CD8-positive, alpha-beta memory T cell (primary cell): ENCODE results near the gene NTN3. TPM values are rescaled to one million over a fixed set of nuclear protein-coding genes. Genes with fewer than 3 reads are reported as not detected.

Experiments
- CTCF ChIA-PET: fragments of 350-600 bp; sonication (Branson Sonifier 250); formaldehyde crosslinking; loops from one replicate; lab custom pipeline; 2021; ENCODE audit warnings: antibody characterized with exemption; lab: Charles Lee
- POLR2A ChIA-PET: fragments of 350-600 bp; sonication (Branson Sonifier 250); formaldehyde crosslinking; loops from one replicate; lab custom pipeline; 2021; ENCODE audit warnings: antibody characterized with exemption; lab: Charles Lee
- DNase-seq, 5 donors: peaks; one replicate each; pipeline versions ENCODE4 v3.0.0 to v3.0.0-alpha.2; 2020 to 2022; ENCODE audit warnings: mixed read lengths in 1 of 5
- H3K27ac ChIP-seq: one replicate; pipeline ENCODE4 v1.7.0; 2013; ENCODE audit warnings: low read depth, mild to moderate bottlenecking, low read length, moderate library complexity
- H3K27me3 ChIP-seq: 2 replicates; pipeline ENCODE4 v1.7.0; 2013; ENCODE audit warnings: low read length, mild to moderate bottlenecking; ENCODE audit not compliant: insufficient read depth, poor library complexity, severe bottlenecking
- H3K36me3 ChIP-seq: 2 replicates; pipeline ENCODE4 v1.7.0; 2013; ENCODE audit warnings: mild to moderate bottlenecking, low read length, moderate library complexity; ENCODE audit not compliant: insufficient read depth
- H3K4me1 ChIP-seq: 2 replicates; pipeline ENCODE4 v1.7.0; 2013; ENCODE audit warnings: mild to moderate bottlenecking, low read length, moderate library complexity; ENCODE audit not compliant: insufficient read depth
- H3K4me3 ChIP-seq: 2 replicates; pipeline ENCODE4 v1.7.0; 2013; ENCODE audit warnings: mild to moderate bottlenecking, low read length
- H3K9me3 ChIP-seq: 2 replicates; pipeline ENCODE4 v1.7.0; 2013; ENCODE audit warnings: mild to moderate bottlenecking, low read length
- H3K27ac Mint-ChIP-seq, 8 donors: one replicate each; pipeline ENCODE4 v1.8.0; 2020 to 2021; ENCODE audit warnings: mixed read lengths in 8 of 8, mild to moderate bottlenecking in 6 of 8, inconsistent platforms in 3 of 8, moderate library complexity in 3 of 8
- H3K27me3 Mint-ChIP-seq, 2 donors: one replicate each; pipeline ENCODE4 v1.8.0; 2020 to 2021; ENCODE audit warnings: mixed read lengths in 2 of 2, mild to moderate bottlenecking in 1 of 2, moderate library complexity in 1 of 2
- H3K36me3 Mint-ChIP-seq, 3 donors: one replicate each; pipeline ENCODE4 v1.8.0; 2020 to 2021; ENCODE audit warnings: mixed read lengths in 3 of 3, inconsistent platforms in 1 of 3, mild to moderate bottlenecking in 1 of 3
- H3K4me1 Mint-ChIP-seq, 3 donors: one replicate each; pipeline ENCODE4 v1.8.0; 2020 to 2021; ENCODE audit warnings: mixed read lengths in 3 of 3, inconsistent platforms in 1 of 3, mild to moderate bottlenecking in 1 of 3
- H3K4me3 Mint-ChIP-seq, 7 donors: one replicate each; pipeline ENCODE4 v1.8.0; 2020 to 2021; ENCODE audit warnings: mixed read lengths in 7 of 7, mild to moderate bottlenecking in 6 of 7, moderate library complexity in 4 of 7, inconsistent platforms in 2 of 7
- H3K9me3 Mint-ChIP-seq, 5 donors: one replicate each; pipeline ENCODE4 v1.8.0; 2020 to 2022; ENCODE audit warnings: mixed read lengths in 5 of 5, mild to moderate bottlenecking in 3 of 5, moderate library complexity in 2 of 5, inconsistent platforms in 1 of 5
- polyA plus RNA-seq: library from polyadenylated mRNA; unstranded; fragments of 300-500 nt; fragmentation: Illumina TruSeq; gene quantifications from one replicate; pipeline ENCODE4 v1.2.3, GENCODE V29; 2021
- total RNA-seq, 2 experiments: library from RNA; stranded (reverse); gene quantifications; one replicate each; pipeline ENCODE4 v1.2.3, GENCODE V29; 2021

NTN3 gene
- total and polyA plus RNA-seq, 3 experiments from 2014 or later, result not detected

GRCh38 chr16:2480948-2481347, 9.9 kb downstream of the NTN3 start:
- Mint-ChIP-seq H3K4me1 (peaks cover 17 to 24% (median 18%) of the 10 kb centered on the region in 3 donors), H3K4me3 (peak overlapping the region in 1 of 7 donors; percentile 22), H3K9me3 (no peaks in the 10 kb centered on the region), H3K27ac (no peak overlapping the region), H3K36me3 (peaks cover 0 to 2% (median 0%) of the 10 kb centered on the region in 3 donors), H3K27me3 (no peaks in the 10 kb centered on the region)
- no peaks in the 10 kb centered on the region for H3K27me3 ChIP-seq
- no peaks in the 10 kb centered on the region for H3K9me3 ChIP-seq
- ChIA-PET POLR2A (no interaction called here), CTCF (no interaction called here)
- peaks cover 4% of the 10 kb centered on the region for H3K4me1 ChIP-seq
- H3K27ac ChIP-seq, result no peak overlapping the region
- H3K36me3 ChIP-seq, result no peaks in the 10 kb centered on the region
- no peak overlapping the region for H3K4me3 ChIP-seq
- DNase-seq, result no peak

- no peak for DNase-seq
- ChIA-PET POLR2A (no interaction called here), CTCF (no interaction called here)
- no peaks in the 10 kb centered on the region for H3K27me3 Mint-ChIP-seq
- no peaks in the 10 kb centered on the region for H3K9me3 Mint-ChIP-seq
- no peak overlapping the region for H3K4me3 Mint-ChIP-seq
- no peaks in the 10 kb centered on the region for H3K36me3 ChIP-seq
- H3K4me1 Mint-ChIP-seq, result peaks cover 11 to 23% (median 13%) of the 10 kb centered on the region in 3 donors
- no peaks in the 10 kb centered on the region for H3K9me3 ChIP-seq
- no peak overlapping the region for H3K27ac Mint-ChIP-seq
- no peaks in the 10 kb centered on the region for H3K27me3 ChIP-seq
- peaks cover 0 to 2% (median 0%) of the 10 kb centered on the region in 3 donors for H3K36me3 Mint-ChIP-seq
- peaks cover 4% of the 10 kb centered on the region for H3K4me1 ChIP-seq
- no peak overlapping the region for H3K27ac ChIP-seq
- no peak overlapping the region for H3K4me3 ChIP-seq
These were observed 10.6 kb downstream of the NTN3 start for GRCh38 chr16:2481676-2482075.

DNA sequence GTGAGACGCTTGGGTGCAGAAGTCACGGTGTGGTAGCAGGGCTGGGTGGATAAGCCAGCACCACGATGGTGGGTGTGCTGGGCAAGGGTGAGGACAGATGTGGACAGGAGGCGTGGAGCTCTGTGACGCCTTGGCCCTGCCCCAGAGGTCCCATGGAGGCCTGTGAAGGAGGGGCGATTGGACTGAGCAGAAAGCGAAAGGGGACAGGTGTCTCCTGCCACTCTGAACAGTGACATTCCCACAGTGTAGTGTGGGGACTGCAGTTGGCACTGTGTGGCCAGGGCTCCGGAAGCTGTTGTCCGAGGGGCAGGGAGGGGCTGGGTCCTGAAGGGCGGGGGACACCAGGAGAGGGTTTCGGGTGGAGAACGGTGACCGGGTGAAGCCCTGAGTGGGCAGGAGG, 11.2 kb downstream of the NTN3 start:
- peaks cover 0 to 2% (median 0%) of the 10 kb centered on the region in 3 donors for H3K36me3 Mint-ChIP-seq
- H3K4me3 Mint-ChIP-seq, result no peak overlapping the region
- no peaks in the 10 kb centered on the region for H3K27me3 Mint-ChIP-seq
- Histone ChIP-seq H3K4me3 (no peak overlapping the region), H3K27me3 (no peaks in the 10 kb centered on the region), H3K9me3 (no peaks in the 10 kb centered on the region), H3K27ac (no peak overlapping the region), H3K36me3 (no peaks in the 10 kb centered on the region), H3K4me1 (peaks cover 10% of the 10 kb centered on the region)
- ChIA-PET POLR2A (no interaction called here), CTCF (interaction anchor here (1.6 kb wide), 1 partner anchor 19 kb away, joined by 3 read pairs; no protein-coding TSS in a partner anchor)
- H3K4me1 Mint-ChIP-seq, result peaks cover 13 to 24% (median 16%) of the 10 kb centered on the region in 3 donors
- DNase-seq, result no peak
- H3K27ac Mint-ChIP-seq, result peak overlapping the region in 1 of 8 donors; percentile 60
- no peaks in the 10 kb centered on the region for H3K9me3 Mint-ChIP-seq

- POLR2A ChIA-PET, result no interaction called here
- CTCF ChIA-PET, result interaction anchor here (1.6 kb wide), 1 partner anchor 18 kb away, joined by 3 read pairs; no protein-coding TSS in a partner anchor
- H3K27ac Mint-ChIP-seq, result peak overlapping the region in 5 of 8 donors; percentile 4 to 61 (median 60)
These were observed 11.8 kb downstream of the NTN3 start for GRCh38 chr16:2482708-2483534.

DNA sequence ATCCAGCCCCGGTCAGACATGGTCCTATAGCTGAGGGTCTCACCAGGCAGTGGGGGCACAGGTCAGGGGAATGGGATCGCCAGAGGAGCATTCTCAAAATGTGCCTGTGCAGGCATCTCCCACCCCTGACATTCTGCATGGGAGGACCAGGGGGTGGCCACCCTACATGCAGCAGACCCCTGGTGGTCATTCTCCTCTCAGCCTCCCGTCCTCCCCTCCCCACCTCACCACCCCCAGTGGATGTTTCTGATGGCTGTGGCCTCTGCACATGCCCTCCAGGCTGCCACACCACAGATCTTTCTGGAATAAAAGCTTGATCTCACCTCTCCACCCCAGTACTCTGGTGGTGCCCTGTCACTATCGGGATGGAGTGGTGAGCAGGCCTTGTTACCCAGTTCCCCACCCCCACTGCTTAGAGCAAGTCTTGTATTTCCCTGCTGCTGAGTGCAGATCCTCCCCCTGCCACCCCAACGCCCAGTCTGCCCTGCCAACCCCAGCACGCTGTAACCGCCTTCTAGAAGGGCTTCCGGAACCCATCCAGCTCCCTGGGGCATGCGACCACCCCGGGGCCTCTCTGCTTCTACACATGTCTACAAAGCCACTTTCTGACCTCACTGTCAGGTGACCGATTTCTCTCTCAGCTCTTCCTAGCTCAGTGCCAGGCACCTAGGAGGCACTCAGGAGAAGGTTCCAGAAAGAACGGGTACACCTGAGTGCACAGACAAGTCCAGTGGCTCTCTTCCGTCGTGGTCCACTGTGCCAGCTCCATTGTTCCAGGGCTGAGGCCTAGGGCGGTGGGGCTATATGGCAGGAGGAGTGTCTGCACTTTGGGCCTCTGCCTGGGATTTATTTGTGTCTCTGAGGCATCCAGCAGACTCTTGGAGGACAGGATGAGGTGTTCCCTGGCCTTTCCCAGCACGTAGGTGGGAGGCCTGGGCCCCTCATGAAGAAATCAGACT, 13.1 kb downstream of the NTN3 start:
- no peak overlapping the region for H3K4me3 ChIP-seq
- POLR2A ChIA-PET, result no interaction called here

More at GRCh38 chr16:2482708-2483534, 11.8 kb downstream of the NTN3 start:
- Histone ChIP-seq H3K4me3 (no peak overlapping the region), H3K36me3 (no peaks in the 10 kb centered on the region), H3K4me1 (peaks cover 14% of the 10 kb centered on the region), H3K27me3 (no peaks in the 10 kb centered on the region), H3K9me3 (no peaks in the 10 kb centered on the region), H3K27ac (no peak overlapping the region)
- peaks cover 13 to 28% (median 16%) of the 10 kb centered on the region in 3 donors for H3K4me1 Mint-ChIP-seq
- no peaks in the 10 kb centered on the region for H3K9me3 Mint-ChIP-seq
- DNase-seq, result no peak
- peak overlapping the region in 1 of 7 donors; percentile 29 for H3K4me3 Mint-ChIP-seq
- peaks cover 0 to 2% (median 0%) of the 10 kb centered on the region in 3 donors for H3K36me3 Mint-ChIP-seq
- H3K27me3 Mint-ChIP-seq, result no peaks in the 10 kb centered on the region

DNA sequence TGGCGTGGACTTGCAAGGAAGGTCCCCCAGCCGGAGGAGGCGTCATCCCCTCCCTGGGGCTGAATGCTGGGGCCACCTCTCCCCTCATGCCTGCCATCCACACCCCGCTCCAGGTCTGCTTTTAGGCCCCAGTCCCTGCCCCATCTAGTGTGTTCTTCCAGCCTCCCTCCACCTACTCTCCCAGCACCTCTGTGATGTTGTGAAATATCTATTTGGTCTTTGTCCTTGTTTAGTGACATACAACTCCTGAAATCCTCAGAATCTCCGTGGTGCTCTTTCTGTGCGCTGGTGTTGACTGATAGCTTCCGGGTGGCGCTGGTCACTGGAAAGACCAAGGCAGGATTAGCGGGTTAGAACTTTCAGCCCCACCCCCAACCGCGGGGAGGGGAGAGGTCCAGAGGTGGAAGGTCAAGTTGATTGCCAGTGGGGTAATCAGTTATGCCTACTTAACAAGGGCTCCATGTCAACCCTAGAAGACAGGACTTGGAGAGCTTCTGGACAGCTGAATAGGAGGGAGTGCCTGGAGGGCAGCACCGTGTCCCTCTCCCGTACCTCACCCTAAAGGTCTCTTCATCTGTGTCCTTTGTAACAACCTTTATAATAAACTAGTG, 13.9 kb downstream of the NTN3 start:
- POLR2A ChIA-PET, result no interaction called here
- H3K36me3 ChIP-seq, result no peaks in the 10 kb centered on the region
- no peaks in the 10 kb centered on the region for H3K9me3 ChIP-seq
- Mint-ChIP-seq H3K27ac (peak overlapping the region in 5 of 8 donors; percentile 0 to 74 (median 40)), H3K4me1 (peaks cover 13 to 28% (median 16%) of the 10 kb centered on the region in 3 donors), H3K4me3 (peak overlapping the region in 2 of 7 donors; percentile 28 to 80), H3K27me3 (no peaks in the 10 kb centered on the region), H3K9me3 (no peaks in the 10 kb centered on the region), H3K36me3 (peaks cover 0 to 2% (median 0%) of the 10 kb centered on the region in 3 donors)
- DNase-seq, result no peak
- H3K27ac ChIP-seq, result peak overlapping the region; percentile 24
- peaks cover 14% of the 10 kb centered on the region for H3K4me1 ChIP-seq
- CTCF ChIA-PET, result no interaction called here
- no peaks in the 10 kb centered on the region for H3K27me3 ChIP-seq
- no peak overlapping the region for H3K4me3 ChIP-seq

More for the DNA sequence above, 13.1 kb downstream of the NTN3 start:
- CTCF ChIA-PET, result no interaction called here
- no peaks in the 10 kb centered on the region for H3K9me3 ChIP-seq
- H3K4me1 ChIP-seq, result peaks cover 14% of the 10 kb centered on the region
- H3K27me3 Mint-ChIP-seq, result no peaks in the 10 kb centered on the region
- H3K4me3 Mint-ChIP-seq, result no peak overlapping the region
- H3K27ac Mint-ChIP-seq, result peak overlapping the region in 2 of 8 donors; percentile 44 to 55
- H3K36me3 ChIP-seq, result no peaks in the 10 kb centered on the region
- H3K27ac ChIP-seq, result peak overlapping the region; percentile 24
- DNase-seq, result no peak
- H3K9me3 Mint-ChIP-seq, result no peaks in the 10 kb centered on the region
- peaks cover 0 to 2% (median 0%) of the 10 kb centered on the region in 3 donors for H3K36me3 Mint-ChIP-seq
- peaks cover 13 to 28% (median 16%) of the 10 kb centered on the region in 3 donors for H3K4me1 Mint-ChIP-seq
- no peaks in the 10 kb centered on the region for H3K27me3 ChIP-seq

GRCh38 chr16:2485811-2486507, 14.9 kb downstream of the NTN3 start:
- POLR2A ChIA-PET, result no interaction called here

More at GRCh38 chr16:2485811-2486507, 14.9 kb downstream of the NTN3 start:
- Histone ChIP-seq H3K4me3 (no peak overlapping the region), H3K4me1 (peaks cover 14% of the 10 kb centered on the region), H3K9me3 (no peaks in the 10 kb centered on the region), H3K27ac (no peak overlapping the region), H3K27me3 (no peaks in the 10 kb centered on the region), H3K36me3 (no peaks in the 10 kb centered on the region)
- Mint-ChIP-seq H3K4me3 (no peak overlapping the region), H3K27ac (peak overlapping the region in 1 of 8 donors; percentile 83), H3K9me3 (no peaks in the 10 kb centered on the region), H3K36me3 (no peaks in the 10 kb centered on the region), H3K4me1 (peaks cover 13 to 28% (median 16%) of the 10 kb centered on the region in 3 donors), H3K27me3 (no peaks in the 10 kb centered on the region)
- CTCF ChIA-PET, result interaction anchor here (1.4 to 1.5 kb wide), 4 partner anchors 11 to 291 kb away, joined by 3 to 9 read pairs (median 4); partner anchors contain the start of gene TBC1D24
- DNase-seq, result no peak
